ENCODE data around the gene ITGAD.

GRCh38 chr16:31350275-31351005 is 42.7 kb upstream of the ITGAD start:
- no peak for TF ChIP-seq CTCF (IDR thresholded peaks at IDR 0.05)
- TF ChIP-seq FOXJ3 (CRISPR knock-in tag; IDR thresholded peaks at IDR 0.05; ENCODE audit: borderline replicate concordance): no peak
- TF ChIP-seq ZNF232 (CRISPR knock-in tag; IDR thresholded peaks at IDR 0.05): no peak
- no peak for TF ChIP-seq SMAD4 (CRISPR knock-in tag; IDR thresholded peaks at IDR 0.05)
- no peak for TF ChIP-seq MAX (CRISPR knock-in tag; IDR thresholded peaks at IDR 0.05)
- no peak for TF ChIP-seq CBFB (CRISPR knock-in tag; IDR thresholded peaks at IDR 0.05; ENCODE audit: low read depth)
- TF ChIP-seq ETV6 (CRISPR knock-in tag; IDR thresholded peaks at IDR 0.05): no peak
- no peak for TF ChIP-seq JUN (CRISPR knock-in tag; IDR thresholded peaks at IDR 0.05)
- TF ChIP-seq ATF3 (CRISPR knock-in tag; conservative IDR thresholded peaks at IDR 0.05): no peak
- no peak for TF ChIP-seq NFE2L1 (CRISPR knock-in tag; IDR thresholded peaks at IDR 0.05)
- TF ChIP-seq TCF7 (CRISPR knock-in tag; IDR thresholded peaks at IDR 0.05; ENCODE audit: low read depth): no peak
- TF ChIP-seq ZBTB21 (CRISPR knock-in tag; IDR thresholded peaks at IDR 0.05; ENCODE audit: borderline replicate concordance): no peak
- TF ChIP-seq TEAD4 (CRISPR knock-in tag; IDR thresholded peaks at IDR 0.05): no peak
- TF ChIP-seq MYBL2 (CRISPR knock-in tag; IDR thresholded peaks at IDR 0.05): no peak
